H9 (cell line): ENCODE measurements around the gene RNF41. TPM values are rescaled to one million over a fixed set of nuclear protein-coding genes. Genes with fewer than 3 reads are reported as not detected.

ENCODE experiments used
- DNase-seq: peaks from one replicate; pipeline ENCODE4 v3.0.0-alpha.2; 2017
- H2AFZ ChIP-seq: one replicate; pipeline ENCODE4 v1.6.1; 2013; ENCODE audit warnings: mild to moderate bottlenecking, low read length, control low read depth, moderate library complexity
- H2AK5ac ChIP-seq: 2 replicates; pipeline ENCODE4 v1.6.1; 2013; ENCODE audit warnings: low read length, control low read depth, mixed read lengths; ENCODE audit not compliant: insufficient read length
- H2BK120ac ChIP-seq: one replicate; pipeline ENCODE4 v1.6.1; 2013; ENCODE audit warnings: low read depth, mild to moderate bottlenecking, low read length, control low read depth, inconsistent platforms; ENCODE audit not compliant: poor library complexity, severe bottlenecking
- H2BK12ac ChIP-seq: 2 replicates; pipeline ENCODE4 v1.6.1; 2013; ENCODE audit warnings: low read length, control low read depth, mixed read lengths, low read depth; ENCODE audit not compliant: insufficient read length
- H2BK15ac ChIP-seq: 2 replicates; pipeline ENCODE4 v1.6.1; 2013; ENCODE audit warnings: low read depth, low read length, control low read depth
- H2BK20ac ChIP-seq: one replicate; pipeline ENCODE4 v1.6.1; 2013; ENCODE audit warnings: low read depth, mild to moderate bottlenecking, low read length, control low read depth, inconsistent platforms; ENCODE audit not compliant: poor library complexity, severe bottlenecking
- H2BK5ac ChIP-seq: 2 replicates; pipeline ENCODE4 v1.6.1; 2013; ENCODE audit warnings: low read length, control low read depth, mixed read lengths; ENCODE audit not compliant: insufficient read length
- H3K14ac ChIP-seq: 2 replicates; pipeline ENCODE4 v1.6.1; 2013; ENCODE audit warnings: low read length, control low read depth; ENCODE audit not compliant: insufficient read depth
- H3K18ac ChIP-seq: 2 replicates; pipeline ENCODE4 v1.6.1; 2013; ENCODE audit warnings: low read depth, mild to moderate bottlenecking, mixed read lengths, low read length, control low read depth; ENCODE audit not compliant: insufficient read length
- H3K23ac ChIP-seq: 2 replicates; pipeline ENCODE4 v1.6.1; 2013; ENCODE audit warnings: low read length, control low read depth, mixed read lengths, low read depth; ENCODE audit not compliant: insufficient read length
- H3K23me2 ChIP-seq: 2 replicates; pipeline ENCODE4 v1.6.1; 2013; ENCODE audit warnings: low read depth, mild to moderate bottlenecking, mixed read lengths, low read length, control low read depth; ENCODE audit not compliant: insufficient read length, poor library complexity, severe bottlenecking
- H3K27ac ChIP-seq: 2 replicates; pipeline ENCODE4 v1.5.1; 2013; ENCODE audit warnings: low read length, control low read depth, mixed read lengths, low read depth; ENCODE audit not compliant: insufficient read length
- H3K27me3 ChIP-seq: 2 replicates; pipeline ENCODE4 v1.6.1; 2013; ENCODE audit warnings: low read length, control low read depth, inconsistent platforms; ENCODE audit not compliant: insufficient read depth
- H3K4ac ChIP-seq: 2 replicates; pipeline ENCODE4 v1.6.1; 2013; ENCODE audit warnings: low read depth, mild to moderate bottlenecking, control low read depth, inconsistent platforms, low read length, moderate library complexity
- H3K4me1 ChIP-seq: 2 replicates; pipeline ENCODE4 v1.6.1; 2013; ENCODE audit warnings: low read length, control low read depth, inconsistent platforms; ENCODE audit not compliant: insufficient read depth
- H3K4me2 ChIP-seq: 2 replicates; pipeline ENCODE4 v1.6.1; 2013; ENCODE audit warnings: low read length, control low read depth, mixed read lengths; ENCODE audit not compliant: insufficient read length, insufficient read depth
- H3K56ac ChIP-seq: 2 replicates; pipeline ENCODE4 v1.6.1; 2013; ENCODE audit warnings: low read depth, mild to moderate bottlenecking, mixed read lengths, low read length, control low read depth; ENCODE audit not compliant: insufficient read length
- H3K79me1 ChIP-seq: 2 replicates; pipeline ENCODE4 v1.6.1; 2013; ENCODE audit warnings: low read depth, mild to moderate bottlenecking, moderate library complexity, low read length, control low read depth, inconsistent platforms; ENCODE audit not compliant: insufficient read depth, poor library complexity, severe bottlenecking
- H3K79me2 ChIP-seq: 2 replicates; pipeline ENCODE4 v1.6.1; 2013; ENCODE audit warnings: low read length, control low read depth, inconsistent platforms; ENCODE audit not compliant: insufficient read depth
- H3K9ac ChIP-seq: 2 replicates; pipeline ENCODE4 v1.6.1; 2013; ENCODE audit warnings: low read length, control low read depth, mixed read lengths; ENCODE audit not compliant: insufficient read length; ENCODE audit errors: extremely low read depth
- H3K9me3 ChIP-seq: one replicate; pipeline ENCODE4 v1.6.1; 2013; ENCODE audit warnings: low read depth, low read length, inconsistent platforms; ENCODE audit not compliant: control insufficient read depth
- H3T11ph ChIP-seq: one replicate; pipeline ENCODE4 v1.6.1; 2013; ENCODE audit warnings: mild to moderate bottlenecking, low read length, control low read depth, inconsistent platforms
- H4K20me1 ChIP-seq: one replicate; pipeline ENCODE4 v1.6.1; 2013; ENCODE audit not compliant: control insufficient read depth, insufficient read length, insufficient read depth
- H4K5ac ChIP-seq: 2 replicates; pipeline ENCODE4 v1.6.1; 2013; ENCODE audit warnings: low read depth, mild to moderate bottlenecking, mixed read lengths, low read length, control low read depth; ENCODE audit not compliant: insufficient read length
- H4K8ac ChIP-seq: replicated peaks from 2 replicates; pipeline ENCODE4 v1.6.1; 2013; ENCODE audit warnings: low read length, control low read depth, mixed read lengths, low read depth; ENCODE audit not compliant: insufficient read length
- H4K91ac ChIP-seq: 2 replicates; pipeline ENCODE4 v1.6.1; 2013; ENCODE audit warnings: low read depth, mild to moderate bottlenecking, moderate library complexity, mixed read lengths, low read length, control low read depth; ENCODE audit not compliant: insufficient read length
- H3K27ac Mint-ChIP-seq, 3 experiments: 2 replicates in 2 of 3; 3 replicates in 1 of 3; pipeline ENCODE4 v1.8.0; 2020 to 2021; ENCODE audit warnings: mixed read lengths in 3 of 3, mild to moderate bottlenecking in 1 of 3, moderate library complexity in 1 of 3
- H3K27me3 Mint-ChIP-seq: 2 replicates; pipeline ENCODE4 v1.8.0; 2021; ENCODE audit warnings: low read depth, mild to moderate bottlenecking, moderate library complexity, mixed read lengths
- H3K36me3 Mint-ChIP-seq, 3 experiments: 2 replicates in 2 of 3; 3 replicates in 1 of 3; pipeline ENCODE4 v1.8.0; 2020 to 2021; ENCODE audit warnings: low read depth in 3 of 3, mixed read lengths in 3 of 3; ENCODE audit not compliant: insufficient read depth in 1 of 3
- H3K4me1 Mint-ChIP-seq, 2 experiments: 2 replicates each; pipeline ENCODE4 v1.8.0; 2020; ENCODE audit warnings: mixed read lengths in 2 of 2
- H3K4me3 Mint-ChIP-seq, 2 experiments: 2 replicates in 1 of 2; 3 replicates in 1 of 2; pipeline ENCODE4 v1.8.0; 2020 to 2021; ENCODE audit warnings: mild to moderate bottlenecking in 2 of 2, mixed read lengths in 2 of 2, moderate library complexity in 1 of 2
- H3K9me3 Mint-ChIP-seq, 2 experiments: 2 replicates in 1 of 2; 3 replicates in 1 of 2; pipeline ENCODE4 v1.8.0; 2020; ENCODE audit warnings: mild to moderate bottlenecking in 2 of 2, mixed read lengths in 2 of 2, moderate library complexity in 1 of 2
- WGBS: extraction: QIAGEN DNeasy Blood & Tissue Kit; methylation state at CpG from one replicate; pipeline ENCODE4 v1.1.7; 2013; ENCODE audit warnings: missing lambda C conversion rate, low lambda C conversion rate, mixed read lengths; ENCODE audit not compliant: insufficient read length; ENCODE audit errors: extremely low coverage; 5-methylcytosine and 5-hydroxymethylcytosine counted together
- total RNA-seq: library from RNA; stranded (reverse); gene quantifications from 2 replicates; pipeline ENCODE4 v1.2.1, GENCODE V29; 2021
- TF ChIP-seq, protein P1 (sequence below): fragments of 200-600 bp; sonication (generic); conservative IDR thresholded peaks from 3 replicates; pipeline ENCODE4 v1.8.0; 2021; ENCODE audit warnings: antibody characterized with exemption, mild to moderate bottlenecking

RNF41 gene
- total RNA-seq, 1 experiment from 2014 or later, result 60.8 TPM

DNA sequence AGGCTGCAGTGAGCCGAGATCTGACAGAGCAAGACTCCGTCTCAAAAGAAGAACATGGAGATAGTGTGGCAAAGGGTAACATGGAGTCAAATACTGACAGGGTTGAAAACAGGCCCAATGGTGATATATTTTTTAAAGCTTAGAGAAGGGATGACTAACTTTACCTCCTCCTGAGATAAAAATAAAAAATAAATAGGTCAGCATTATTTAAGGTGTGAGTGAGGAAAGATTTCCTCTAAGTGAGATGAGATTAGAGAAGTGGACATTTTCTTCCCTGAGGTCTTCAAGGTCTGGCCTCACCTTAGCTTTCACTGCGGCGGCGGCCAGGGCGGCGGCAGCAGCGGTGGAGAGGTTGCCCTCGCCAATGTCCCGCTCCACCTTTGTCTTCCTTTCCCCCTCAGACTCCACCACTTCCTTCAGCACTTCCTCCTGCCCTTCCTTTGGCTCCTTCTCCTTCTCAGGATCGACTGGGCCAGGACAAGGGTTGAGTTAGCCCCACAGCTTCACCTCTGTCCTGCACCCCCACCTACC lies 52.4 kb downstream of the RNF41 start:
- Histone ChIP-seq H2BK20ac (no peak overlapping the region), H3K4me1 (no peaks in the 10 kb centered on the region), H3K27ac (no peak overlapping the region), H3K56ac (no peak overlapping the region), H4K20me1 (no peaks in the 10 kb centered on the region), H2BK120ac (no peak overlapping the region), H3K14ac (no peak overlapping the region), H3K79me1 (no peaks in the 10 kb centered on the region), H4K91ac (no peak overlapping the region), H3K23ac (no peak overlapping the region), H3T11ph (no peak overlapping the region), H4K5ac (no peak overlapping the region), H3K27me3 (no peaks in the 10 kb centered on the region), H3K9me3 (no peaks in the 10 kb centered on the region), H2BK12ac (no peak overlapping the region), H3K4me2 (no peak overlapping the region), H2AK5ac (no peak overlapping the region), H2AFZ (no peak overlapping the region), H3K79me2 (no peaks in the 10 kb centered on the region), H3K23me2 (no peaks in the 10 kb centered on the region), H2BK15ac (no peak overlapping the region), H3K4ac (no peak overlapping the region), H3K18ac (no peak overlapping the region), H3K9ac (no peak overlapping the region), H4K8ac (no peak overlapping the region), H2BK5ac (no peak overlapping the region)
- Mint-ChIP-seq H3K9me3 (no peaks in the 10 kb centered on the region), H3K4me3 (no peak overlapping the region; a peak in 1 of 5 replicates), H3K27ac (peak overlapping the region in 1 of 3 experiments; percentile 76; a peak in 2 of 7 replicates), H3K36me3 (peaks cover 61 to 93% (median 89%) of the 10 kb centered on the region in 3 experiments), H3K27me3 (peaks cover 1% of the 10 kb centered on the region; the same call in 1 of the 2 replicates), H3K4me1 (no peaks in the 10 kb centered on the region)
- no peak for DNase-seq
- TF ChIP-seq, protein P1, sequence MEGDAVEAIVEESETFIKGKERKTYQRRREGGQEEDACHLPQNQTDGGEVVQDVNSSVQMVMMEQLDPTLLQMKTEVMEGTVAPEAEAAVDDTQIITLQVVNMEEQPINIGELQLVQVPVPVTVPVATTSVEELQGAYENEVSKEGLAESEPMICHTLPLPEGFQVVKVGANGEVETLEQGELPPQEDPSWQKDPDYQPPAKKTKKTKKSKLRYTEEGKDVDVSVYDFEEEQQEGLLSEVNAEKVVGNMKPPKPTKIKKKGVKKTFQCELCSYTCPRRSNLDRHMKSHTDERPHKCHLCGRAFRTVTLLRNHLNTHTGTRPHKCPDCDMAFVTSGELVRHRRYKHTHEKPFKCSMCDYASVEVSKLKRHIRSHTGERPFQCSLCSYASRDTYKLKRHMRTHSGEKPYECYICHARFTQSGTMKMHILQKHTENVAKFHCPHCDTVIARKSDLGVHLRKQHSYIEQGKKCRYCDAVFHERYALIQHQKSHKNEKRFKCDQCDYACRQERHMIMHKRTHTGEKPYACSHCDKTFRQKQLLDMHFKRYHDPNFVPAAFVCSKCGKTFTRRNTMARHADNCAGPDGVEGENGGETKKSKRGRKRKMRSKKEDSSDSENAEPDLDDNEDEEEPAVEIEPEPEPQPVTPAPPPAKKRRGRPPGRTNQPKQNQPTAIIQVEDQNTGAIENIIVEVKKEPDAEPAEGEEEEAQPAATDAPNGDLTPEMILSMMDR, result no peak
- no CpG with 5 or more reads among the region's 11 CpGs for WGBS
